DMS 273 treated with DMSO at 0.1 percent for 48 hours (cell line): ENCODE results near the gene PLEKHG3.

Experiments
- DNase-seq: peaks from one replicate; lab custom pipeline; 2025; lab: John Stamatoyannopoulos, UW

The PLEKHG3 gene

DNA sequence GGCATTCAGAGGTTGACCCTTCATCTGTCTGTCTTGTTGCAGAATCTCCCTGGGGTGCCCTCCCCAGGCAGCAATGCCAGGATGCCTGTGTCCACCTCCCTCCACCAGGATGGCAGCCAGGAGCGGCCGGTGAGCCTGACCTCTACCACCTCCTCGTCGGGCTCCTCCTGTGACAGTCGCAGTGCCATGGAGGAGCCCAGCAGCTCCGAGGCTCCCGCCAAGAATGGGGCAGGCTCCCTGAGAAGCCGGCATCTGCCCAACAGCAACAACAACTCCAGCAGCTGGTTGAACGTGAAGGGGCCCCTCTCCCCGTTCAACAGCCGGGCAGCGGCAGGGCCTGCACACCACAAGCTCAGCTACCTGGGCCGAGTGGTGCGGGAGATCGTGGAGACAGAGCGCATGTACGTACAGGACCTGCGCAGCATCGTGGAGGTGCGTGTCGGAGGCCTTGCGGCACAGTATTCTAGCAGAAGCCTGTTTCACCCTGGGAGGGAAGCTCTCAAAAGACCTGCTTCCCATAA is 23.4 kb downstream of the PLEKHG3 start:
- DNase-seq, result no peak

DNA sequence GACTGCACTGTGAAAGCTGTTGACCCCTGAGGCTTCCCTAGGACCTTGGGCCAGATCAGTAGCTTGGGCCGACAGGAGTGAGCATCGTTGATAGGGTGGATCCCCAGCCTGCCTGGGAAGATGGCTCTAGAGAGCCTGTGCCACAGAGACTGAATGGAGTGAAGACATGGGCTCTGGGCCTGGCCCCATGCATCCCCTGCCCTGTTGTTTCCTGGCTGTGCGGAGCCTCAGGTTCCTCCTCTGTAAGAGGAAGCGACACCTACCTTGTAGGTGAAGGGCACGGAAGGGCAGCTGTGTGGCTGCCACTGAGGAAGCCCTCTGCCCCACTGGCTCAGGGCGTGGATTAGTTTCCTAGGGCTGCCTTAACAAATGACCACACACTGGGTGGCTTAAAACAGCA is 23.9 kb downstream of the PLEKHG3 start:
- DNase-seq, result no peak

DNA sequence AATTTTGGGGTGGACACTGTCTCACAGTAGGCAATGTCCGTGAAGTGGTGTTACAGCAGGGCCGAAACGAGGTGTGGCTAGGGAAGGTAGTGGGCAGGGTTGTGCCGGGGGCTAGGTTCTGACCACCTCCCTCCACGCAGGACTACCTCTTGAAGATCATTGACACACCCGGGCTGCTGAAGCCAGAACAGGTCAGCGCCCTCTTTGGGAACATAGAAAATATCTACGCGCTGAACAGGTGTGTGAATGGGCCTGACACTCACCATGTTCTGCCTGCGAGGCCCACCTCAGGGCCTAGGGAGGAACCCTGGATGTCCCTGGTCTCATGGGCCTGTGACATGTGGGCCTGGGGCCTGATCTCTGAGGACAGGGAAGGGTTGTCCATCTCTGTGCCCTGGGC is 24.6 kb downstream of the PLEKHG3 start:
- no peak for DNase-seq

DNA sequence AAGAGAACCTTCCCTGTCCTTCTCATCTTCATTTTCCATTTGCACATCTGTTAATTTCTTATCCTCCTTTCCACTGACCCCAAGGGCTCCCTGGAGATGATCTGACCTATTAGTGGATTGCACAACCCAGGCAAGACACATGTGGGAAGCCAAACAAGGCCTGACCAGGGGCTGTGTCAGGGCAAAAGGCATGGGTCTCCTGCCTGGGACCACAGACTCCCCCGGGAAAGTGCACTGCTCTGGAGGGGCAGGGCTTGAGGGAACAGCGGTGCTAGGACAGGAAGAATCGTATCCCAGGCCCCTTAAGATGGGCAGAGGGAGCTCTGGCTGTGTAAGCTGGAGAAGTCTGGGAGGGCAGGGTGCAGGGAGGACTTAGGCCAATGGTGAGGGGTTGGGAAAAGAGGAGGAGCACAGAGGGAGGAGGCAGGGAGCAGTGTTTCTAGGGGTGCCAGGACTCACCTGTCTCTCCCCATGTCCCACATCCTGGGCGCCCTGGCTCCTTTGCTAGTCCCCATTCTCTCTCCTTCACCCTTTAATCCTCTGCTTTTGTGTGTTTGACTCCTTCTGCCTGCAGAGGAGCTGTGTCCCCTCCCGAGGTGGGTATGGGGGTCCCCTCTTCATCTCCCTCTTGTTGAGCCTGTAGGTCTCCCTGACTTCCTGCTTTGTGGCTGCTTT is 25.3 kb downstream of the PLEKHG3 start:
- no peak for DNase-seq

DNA sequence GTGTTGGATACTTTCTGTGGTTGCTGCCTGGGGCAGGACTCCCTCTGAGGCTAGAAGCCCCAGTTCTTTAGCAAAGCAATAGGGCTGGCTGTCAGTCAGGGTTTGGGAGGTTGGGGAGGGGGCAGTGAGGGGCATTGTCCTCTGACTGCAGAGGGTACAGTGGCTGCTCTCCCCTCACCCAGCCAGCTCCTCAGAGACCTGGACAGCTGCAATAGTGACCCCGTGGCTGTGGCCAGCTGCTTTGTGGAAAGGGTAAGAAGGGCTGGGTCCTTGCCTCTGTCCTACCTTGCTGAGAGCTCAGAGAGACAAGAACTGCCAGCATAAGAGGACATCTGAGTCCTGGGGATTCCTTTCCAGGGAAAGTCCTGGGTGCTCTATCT is 25.8 kb downstream of the PLEKHG3 start:
- no peak for DNase-seq

DNA sequence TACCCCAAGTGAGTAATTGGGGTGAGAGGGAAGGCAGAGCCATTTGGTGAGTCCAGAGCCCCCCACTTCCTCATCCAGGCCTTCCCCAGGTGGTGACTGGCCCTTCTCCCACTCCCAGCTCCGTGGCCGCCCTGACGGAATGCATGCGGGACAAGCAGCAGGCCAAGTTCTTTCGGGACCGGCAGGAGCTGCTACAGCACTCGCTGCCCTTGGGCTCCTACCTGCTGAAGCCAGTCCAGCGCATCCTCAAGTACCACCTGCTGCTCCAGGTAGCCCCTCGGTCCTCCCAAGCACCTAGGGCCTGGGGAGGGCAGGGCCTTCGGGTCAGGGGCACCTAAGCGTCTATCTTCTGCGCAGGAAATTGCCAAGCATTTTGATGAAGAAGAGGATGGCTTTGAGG is 26.5 kb downstream of the PLEKHG3 start:
- no peak for DNase-seq

DNA sequence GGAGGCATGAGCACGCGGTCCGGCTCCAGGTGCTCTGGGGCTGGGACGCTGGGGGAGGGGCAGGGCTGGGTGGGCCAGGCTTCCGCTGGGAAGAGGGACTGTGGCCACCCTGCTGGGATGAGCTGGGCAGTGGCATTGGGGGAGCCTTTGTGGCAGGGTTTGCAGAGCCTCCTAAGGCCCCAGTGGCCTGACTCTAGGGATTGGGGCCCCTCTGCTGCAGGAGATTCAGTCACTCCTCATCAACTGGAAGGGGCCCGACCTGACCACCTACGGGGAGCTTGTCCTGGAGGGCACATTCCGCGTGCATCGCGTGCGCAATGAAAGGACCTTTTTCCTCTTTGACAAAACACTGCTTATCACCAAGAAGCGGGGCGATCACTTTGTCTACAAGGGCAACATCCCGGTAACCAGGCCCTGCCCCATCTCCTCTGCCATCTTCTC is 26.9 kb downstream of the PLEKHG3 start:
- no peak for DNase-seq

DNA sequence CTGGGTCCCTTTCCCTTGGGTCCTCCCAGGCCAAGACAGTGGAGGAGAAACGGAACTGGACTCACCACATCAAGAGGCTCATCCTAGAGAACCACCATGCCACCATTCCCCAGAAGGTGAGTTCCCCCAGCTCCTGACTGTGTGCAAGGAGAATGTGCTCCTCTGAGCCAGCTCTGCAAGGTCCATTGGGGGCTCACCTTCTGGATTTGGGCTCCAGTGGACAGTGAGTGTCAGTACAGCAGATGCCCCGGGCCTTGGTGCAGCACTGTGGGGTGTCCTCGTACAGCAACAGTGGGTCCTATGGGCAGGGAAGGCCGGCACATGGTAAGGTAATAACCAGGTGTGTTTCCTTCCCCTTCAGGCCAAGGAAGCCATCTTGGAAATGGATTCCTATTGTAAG is 27.8 kb downstream of the PLEKHG3 start:
- DNase-seq, result no peak

DNA sequence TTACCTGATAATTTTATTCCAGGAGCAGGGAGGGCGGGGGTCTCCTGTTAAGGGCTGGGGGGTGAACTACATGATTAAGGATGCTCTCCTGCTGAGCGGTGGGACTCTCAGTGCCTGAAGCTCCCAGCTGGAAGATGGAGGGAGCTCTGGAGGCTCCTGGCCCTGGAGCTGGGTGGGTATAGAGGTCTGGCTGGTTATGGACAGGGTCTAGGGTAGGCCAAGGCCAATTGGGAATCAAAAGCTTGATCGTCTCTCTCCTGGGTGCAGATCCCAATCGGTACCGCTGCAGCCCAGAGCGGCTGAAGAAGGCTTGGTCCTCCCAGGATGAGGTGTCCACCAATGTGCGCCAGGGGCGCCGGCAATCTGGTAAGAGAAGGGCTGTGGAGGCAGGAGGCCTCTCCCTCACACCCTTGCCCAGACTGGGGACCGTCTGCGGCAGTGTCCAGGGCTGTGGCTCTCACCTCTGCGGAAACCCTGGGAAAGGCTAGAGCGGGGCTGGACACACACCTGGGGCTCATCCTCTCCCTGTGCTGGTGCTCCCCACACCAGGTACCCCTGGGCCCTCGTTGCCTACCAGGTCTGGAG is 28.4 kb downstream of the PLEKHG3 start:
- no peak for DNase-seq

DNA sequence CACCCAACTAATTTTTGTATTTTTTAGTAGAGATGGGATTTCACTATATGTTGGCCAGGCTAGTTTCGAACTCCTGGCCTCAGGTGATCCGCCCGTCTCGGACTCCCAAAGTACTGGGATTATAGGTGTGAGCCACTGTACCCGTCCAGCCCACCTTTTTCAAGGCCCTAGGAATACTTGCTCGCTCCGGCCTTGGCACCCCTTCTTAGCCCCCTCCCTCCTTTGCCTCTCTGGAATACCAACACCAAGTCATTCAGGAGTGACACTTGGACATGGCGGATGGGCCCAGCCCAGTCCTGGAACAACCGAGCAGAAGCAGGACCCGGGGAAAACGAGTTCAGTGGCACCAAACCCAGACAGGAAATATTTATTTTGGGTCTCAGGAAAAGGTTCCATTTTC is 29.1 kb downstream of the PLEKHG3 start:
- DNase-seq, result no peak

DNA sequence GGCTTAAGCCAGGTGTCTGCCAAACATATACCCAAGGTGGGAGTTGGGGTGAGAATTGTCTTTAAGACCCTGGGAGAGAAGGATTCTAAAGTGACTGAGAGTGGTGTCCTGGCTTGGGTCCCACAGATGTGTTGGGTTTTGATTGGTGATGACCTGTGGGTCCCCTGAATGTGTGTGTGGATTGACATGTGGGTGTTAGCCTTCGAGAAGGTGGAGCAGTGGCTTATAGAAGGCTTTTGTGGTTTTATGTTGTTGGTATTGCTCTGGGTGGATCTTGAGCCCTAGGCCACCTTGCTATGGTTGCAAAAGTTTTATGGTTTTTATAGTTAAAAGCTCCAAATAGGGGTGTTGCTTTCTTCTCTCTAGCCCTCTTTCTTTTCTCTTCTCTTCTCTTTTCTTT is 29.7 kb downstream of the PLEKHG3 start:
- no peak for DNase-seq

DNA sequence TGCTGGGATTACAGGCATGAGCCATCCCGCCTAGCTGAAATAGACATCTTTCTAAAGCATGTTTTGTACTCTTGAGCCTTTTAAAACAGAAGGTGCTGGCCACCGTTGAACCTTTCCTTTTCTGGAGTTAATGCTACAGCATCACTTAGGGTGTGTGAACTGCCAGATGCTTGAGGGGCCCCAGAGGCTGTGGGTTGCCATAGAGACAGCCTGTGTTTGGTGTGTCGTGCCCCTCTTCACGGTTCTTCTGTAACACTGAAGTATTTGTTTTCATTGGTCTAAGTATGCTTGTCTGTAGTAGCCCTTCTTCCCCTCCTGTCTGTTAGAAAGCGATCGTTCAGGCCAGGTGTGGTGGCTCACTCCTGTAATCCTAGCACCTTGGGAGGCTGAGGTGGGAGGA is 30.8 kb downstream of the PLEKHG3 start:
- no peak for DNase-seq

DNA sequence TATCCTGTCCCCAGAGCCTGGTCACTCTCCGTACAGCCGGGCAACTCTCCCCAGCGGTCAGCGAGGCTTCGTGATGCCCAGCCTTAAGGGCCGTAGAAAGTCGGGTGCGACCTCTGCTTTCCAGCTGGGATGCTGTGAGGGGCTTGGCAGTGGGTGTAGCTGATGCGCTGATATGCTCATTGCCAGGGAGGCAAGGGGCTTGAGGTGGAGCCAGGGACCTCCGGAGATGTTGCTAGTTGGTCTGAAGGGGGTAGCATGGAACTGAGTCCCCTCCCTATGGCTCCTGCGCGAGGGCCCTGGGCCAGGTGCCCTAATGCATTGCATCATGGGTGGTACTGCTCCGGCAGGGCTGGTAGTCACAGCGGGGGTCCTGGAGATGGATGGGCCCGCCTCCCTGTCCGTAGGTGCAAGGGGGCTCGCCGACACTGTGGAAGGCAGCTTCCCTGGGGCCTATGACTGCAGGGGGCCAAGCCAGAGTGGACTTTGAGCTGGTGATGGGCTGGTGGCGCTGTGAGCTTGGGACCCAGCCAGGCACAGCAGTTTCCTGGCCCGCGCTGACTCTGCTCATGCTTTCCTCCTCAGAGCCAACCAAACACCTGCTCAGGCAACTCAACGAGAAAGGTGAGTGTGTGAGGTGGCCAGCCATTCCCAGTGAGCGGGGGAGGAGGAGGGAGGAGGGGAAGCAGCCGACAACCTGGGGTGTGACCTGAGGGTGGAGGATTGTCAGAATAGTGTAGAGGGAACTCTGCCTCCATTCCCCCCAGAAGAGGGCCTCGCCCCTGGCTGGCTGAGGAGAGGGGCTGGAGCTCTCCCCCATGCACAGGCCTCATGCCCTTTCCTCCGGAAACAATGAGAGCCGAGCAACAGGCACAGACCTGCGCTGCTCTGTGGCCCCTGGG is 32.3 kb downstream of the PLEKHG3 start:
- no peak for DNase-seq

DNA sequence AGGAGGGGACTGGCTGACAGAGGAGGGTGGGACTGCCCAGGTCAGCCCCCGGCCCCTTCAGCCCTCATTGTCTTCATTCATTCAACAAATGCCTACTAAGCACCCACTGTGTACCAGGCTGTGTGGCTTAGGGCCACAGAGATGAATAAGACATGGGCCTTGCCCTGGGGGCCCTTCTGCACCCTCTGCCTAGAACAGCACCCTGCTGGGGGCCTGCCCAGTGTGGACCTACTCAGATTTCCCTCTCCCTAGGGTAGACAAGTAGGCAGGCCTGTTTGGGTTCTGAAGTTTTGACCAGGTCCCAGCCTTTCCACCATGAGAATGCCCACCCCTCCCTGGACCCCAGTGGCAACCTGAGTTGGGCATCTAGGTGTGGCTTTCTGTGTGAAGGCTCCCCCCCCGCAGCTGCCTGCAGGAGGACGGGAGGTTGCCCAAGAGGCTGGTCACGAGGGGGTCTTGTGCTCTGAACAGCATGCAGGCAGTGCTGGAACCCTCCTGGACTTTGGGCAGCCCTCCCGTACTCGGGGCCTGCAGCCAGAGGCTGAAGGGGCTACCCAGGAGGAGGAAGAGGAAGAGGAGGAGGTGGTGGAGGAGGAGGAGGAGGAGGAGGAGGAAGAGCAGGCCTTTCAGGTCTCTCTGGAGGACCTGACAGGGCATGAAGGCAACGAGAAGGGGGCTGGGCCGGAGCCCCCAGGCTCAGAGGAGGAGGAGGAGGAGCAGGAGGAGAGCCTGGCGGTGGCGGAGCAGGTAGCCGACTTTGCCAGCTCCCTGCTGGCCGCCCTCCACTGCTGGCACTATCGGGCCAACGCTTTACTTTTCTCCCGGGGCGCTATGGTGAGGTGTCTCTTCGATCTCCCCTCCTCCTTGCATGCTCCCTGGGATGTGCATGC is 33.4 kb downstream of the PLEKHG3 start:
- DNase-seq, result no peak

DNA sequence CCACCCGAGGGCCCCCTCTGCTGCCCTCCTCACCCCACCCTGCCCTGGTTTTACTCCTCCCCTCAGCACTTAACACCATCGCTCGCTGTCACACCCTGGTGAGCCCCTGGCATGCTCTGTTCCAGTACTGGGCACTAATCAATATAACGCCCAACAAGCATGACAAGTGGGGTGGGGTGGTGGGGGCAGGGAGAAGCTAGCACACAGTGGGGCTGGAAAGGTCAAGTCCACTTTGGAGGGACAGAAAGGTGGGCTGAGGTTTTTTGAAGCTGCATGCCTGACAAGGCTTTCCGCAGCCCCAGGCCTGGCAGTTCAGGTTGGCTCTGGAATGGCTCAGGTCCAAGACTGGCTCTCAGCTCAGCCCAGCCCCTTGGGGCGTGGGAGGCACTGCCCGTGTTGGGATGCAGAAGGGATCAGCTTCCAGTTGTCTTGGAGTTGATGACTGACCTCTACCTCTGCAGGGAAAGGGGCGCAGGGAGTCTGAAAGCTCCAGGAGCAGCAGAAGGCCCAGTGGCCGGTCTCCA is 34.1 kb downstream of the PLEKHG3 start:
- no peak for DNase-seq

DNA sequence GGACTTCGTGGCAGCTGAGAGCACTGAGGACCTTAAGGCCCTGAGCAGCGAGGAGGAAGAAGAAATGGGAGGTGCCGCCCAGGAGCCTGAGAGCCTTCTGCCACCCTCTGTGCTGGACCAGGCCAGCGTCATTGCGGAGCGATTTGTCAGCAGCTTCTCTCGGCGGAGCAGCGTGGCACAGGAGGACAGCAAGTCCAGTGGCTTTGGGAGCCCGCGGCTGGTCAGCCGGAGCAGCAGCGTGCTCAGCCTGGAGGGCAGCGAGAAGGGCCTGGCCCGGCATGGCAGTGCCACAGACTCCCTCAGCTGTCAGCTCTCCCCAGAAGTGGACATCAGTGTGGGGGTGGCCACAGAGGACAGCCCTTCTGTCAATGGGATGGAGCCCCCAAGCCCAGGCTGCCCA is 37.0 kb downstream of the PLEKHG3 start:
- no peak for DNase-seq

DNA sequence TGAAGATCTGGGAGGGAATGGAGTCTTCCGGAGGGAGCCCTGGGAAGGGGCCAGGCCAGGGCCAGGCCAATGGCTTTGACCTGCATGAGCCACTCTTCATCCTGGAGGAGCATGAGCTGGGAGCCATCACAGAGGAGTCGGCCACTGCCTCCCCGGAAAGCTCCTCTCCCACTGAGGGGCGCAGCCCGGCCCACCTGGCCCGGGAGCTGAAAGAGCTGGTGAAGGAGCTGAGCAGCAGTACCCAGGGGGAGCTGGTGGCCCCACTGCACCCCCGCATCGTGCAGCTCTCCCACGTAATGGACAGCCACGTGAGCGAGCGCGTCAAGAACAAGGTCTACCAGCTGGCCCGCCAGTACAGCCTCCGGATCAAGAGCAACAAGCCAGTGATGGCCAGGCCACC is 37.7 kb downstream of the PLEKHG3 start:
- DNase-seq, result no peak

DNA sequence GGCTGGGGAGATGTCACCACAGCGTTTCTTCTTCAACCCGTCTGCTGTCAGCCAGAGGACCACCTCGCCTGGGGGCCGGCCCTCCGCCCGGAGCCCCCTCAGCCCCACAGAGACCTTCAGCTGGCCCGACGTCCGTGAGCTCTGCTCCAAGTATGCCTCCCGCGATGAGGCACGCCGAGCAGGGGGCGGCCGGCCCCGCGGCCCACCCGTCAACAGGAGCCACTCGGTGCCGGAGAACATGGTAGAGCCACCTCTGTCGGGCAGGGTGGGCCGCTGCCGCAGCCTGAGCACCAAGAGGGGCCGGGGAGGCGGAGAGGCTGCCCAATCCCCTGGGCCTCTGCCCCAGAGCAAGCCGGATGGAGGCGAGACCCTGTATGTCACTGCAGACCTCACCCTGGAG is 38.8 kb downstream of the PLEKHG3 start:
- DNase-seq, result no peak

DNA sequence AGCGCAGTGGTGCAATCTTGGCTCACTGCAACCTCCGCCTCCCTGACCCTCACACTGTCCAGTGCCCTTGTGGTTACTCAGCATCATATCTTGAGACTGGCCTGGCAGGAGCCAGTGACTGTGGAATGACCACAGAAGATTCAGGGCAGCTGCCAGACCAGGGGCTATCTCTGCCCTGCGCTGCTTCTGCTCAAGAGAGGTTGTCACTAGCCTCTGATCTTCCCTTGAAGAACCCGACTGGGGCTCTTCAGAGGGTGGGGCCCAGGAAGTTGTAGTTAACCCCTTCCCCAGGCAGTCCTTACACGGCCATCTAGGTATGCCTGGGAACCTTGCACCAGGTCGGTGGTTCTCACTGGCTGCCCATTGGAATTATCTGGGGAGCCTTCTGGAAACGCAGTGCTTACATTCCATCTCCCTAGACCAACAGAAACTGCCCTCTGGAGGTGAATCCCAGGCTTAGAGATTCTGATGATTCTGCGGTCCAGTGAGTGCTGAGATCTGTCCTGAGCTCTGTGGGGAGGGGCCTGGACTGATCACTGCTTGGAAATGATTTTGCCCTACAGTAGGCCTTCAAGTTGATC is 41.4 kb downstream of the PLEKHG3 start:
- DNase-seq, result no peak

DNA sequence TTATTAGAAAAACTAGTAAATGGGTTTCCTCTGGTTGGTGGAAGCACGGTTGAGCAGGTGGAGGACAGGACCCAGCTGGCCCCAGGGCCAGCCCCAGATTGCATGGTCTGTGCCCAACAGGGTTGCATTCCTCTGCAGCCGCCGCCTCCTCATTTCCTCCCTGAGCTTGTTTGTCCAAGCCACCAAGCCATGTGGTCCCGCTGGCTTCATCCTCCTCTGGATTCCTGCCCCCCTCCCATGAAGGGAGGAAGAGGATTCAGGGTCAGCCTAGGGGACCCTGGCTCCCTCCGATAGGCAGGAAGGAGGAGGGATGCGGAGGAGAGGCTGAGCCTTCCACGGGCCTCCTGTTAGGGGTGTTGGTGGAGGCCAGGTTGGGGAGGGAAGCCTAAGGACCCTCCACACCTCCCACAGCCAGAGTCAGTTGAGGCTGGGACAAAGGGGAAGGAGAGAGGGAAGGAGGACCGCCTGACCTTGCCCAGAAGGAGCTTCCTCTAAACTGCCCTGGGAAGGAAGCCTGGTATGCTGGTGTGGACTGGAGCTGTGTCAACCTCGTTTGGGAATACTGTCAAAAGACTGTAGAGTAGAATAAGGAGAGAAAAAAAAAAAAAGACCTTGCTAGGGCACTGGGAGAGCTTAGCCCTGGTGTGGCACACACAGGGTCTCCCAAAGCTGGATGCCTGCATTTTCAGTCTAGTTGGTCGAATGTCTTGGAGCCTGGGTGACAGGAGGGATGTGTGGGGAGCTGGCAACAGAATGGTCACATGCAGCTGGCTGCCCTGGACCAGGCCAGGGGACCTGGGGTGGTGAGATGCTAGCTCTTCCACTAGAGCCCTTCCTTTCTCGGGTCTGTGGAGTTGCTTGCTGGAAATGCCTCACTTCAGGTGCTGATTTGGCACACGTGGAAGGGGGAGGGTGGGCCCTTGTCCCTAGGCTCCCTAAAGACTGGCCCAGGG is 42.4 kb downstream of the PLEKHG3 start:
- no peak for DNase-seq
